B cell (primary cell): ENCODE results near the gene ZBTB11.

ENCODE experiments used
- CTCF ChIP-seq: fragments of 200-600 bp; IDR thresholded peaks from one replicate; pipeline ENCODE4 v1.8.0; 2022; ENCODE audit warnings: antibody characterized with exemption, mild to moderate bottlenecking
- EZH2 ChIP-seq: IDR thresholded peaks from 2 replicates; pipeline ENCODE4 v1.6.1; 2012; ENCODE audit warnings: borderline replicate concordance, low read depth, mild to moderate bottlenecking, moderate library complexity, low read length; ENCODE audit not compliant: insufficient read depth, poor library complexity, severe bottlenecking

- no peak for TF ChIP-seq CTCF
- TF ChIP-seq EZH2: no peak
Measured at GRCh38 chr3:101687142-101687931, 10.4 kb upstream of the ZBTB11 start.
